ENCODE measurements around the gene CCDC187. TPM values are rescaled to one million over a fixed set of nuclear protein-coding genes. Genes with fewer than 3 reads are reported as not detected.

Gene CCDC187
- total RNA-seq, 1 donor from 2014 or later = 0.07 TPM

DNA sequence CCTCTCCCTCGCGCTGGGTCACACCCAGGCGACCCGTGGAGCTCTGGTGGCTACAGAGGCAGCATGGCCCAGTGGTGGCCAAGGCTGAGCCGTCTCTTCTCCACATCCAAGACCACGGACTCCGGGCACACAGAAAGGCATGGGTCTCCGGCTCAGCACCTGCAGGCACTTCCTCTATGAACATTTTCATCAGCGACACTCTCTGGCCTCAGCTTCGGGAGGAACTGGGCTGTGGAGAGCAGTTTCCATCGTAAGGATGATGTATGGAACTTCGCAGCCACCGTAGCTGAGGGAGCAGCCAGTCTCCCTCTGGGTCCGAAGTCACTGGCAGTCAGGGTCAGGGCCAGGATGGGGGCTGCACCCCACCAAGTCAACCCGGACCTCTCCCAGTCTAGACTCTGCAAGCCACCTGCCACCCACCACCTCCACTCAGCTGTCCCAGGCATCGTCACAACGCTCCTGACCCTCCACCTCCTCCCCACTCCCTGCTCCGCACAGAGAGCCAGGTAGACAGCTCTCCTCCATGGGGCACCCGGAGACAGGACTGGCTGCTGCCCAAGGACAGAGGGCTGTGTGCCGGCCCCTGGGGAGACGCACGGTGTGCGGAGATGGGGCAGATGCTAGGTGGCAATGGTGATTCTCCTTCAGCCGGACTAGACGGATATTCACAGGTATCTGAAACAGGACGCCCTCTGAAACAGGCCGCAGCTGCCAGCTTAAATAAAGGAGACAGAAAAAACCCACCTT is 68.0 kb downstream of the CCDC187 start:
- Mint-ChIP-seq H3K27me3 (ENCODE audit: low read depth) (no peaks in the 10 kb centered on the region), H3K4me1 (peaks cover 5% of the 10 kb centered on the region), H3K27ac (ENCODE audit: unreplicated experiment) (no peak overlapping the region), H3K4me3 (no peak overlapping the region), H3K9me3 (no peaks in the 10 kb centered on the region), H3K36me3 (ENCODE audit: low read depth) (peaks cover 4% of the 10 kb centered on the region)
- no peak for DNase-seq (ENCODE audit: low read depth, low spot score)
- TF ChIP-seq CTCF (conservative IDR thresholded peaks at IDR 0.05) = no peak

DNA sequence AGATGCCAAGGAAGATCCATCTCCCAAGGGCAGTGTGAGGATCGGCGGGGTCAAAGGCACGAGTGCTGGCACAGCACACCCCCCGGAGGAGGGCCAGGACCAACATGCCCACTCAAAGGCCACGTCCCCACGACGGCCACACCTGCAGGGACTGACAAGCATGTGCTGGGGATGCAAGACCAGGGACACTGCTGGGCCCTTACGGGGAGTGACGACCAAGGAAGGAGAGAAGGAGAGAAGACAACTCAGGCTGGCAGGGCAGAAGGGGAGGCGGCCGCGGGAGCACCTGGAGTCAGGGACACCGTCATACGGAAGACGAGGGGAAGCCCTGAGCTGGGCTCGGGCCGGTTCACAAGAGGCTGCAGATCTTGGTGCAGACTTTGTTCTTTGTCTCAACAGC is 68.7 kb downstream of the CCDC187 start:
- Mint-ChIP-seq H3K27ac (ENCODE audit: unreplicated experiment) (no peak overlapping the region), H3K27me3 (ENCODE audit: low read depth) (no peaks in the 10 kb centered on the region), H3K9me3 (no peaks in the 10 kb centered on the region), H3K36me3 (ENCODE audit: low read depth) (peaks cover 4% of the 10 kb centered on the region), H3K4me3 (no peak overlapping the region), H3K4me1 (peaks cover 5% of the 10 kb centered on the region)
- no peak for DNase-seq (ENCODE audit: low read depth, low spot score)
- TF ChIP-seq CTCF (conservative IDR thresholded peaks at IDR 0.05) = no peak

DNA sequence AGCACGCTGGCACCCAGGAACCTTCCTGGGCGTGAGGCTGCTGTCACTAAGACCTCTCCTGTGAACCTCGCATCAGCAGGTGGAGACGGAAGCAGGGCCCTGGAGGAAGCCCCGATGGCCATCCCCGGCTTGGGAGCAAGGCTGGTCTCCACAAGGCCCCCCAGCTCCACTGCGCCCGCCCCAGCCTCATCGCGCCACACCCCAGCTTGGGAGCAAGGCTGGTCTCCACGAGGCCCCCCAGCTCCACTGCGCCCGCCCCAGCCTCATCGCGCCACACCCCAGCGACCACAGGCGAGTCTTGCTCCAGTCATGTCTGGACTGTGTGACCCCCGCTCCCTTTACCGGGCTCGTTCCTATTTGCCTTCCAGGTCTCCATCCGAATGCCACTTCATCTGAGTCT is 69.3 kb downstream of the CCDC187 start:
- TF ChIP-seq CTCF (conservative IDR thresholded peaks at IDR 0.05) = no peak
- peaks cover 4% of the 10 kb centered on the region for H3K36me3 Mint-ChIP-seq (ENCODE audit: low read depth)
- no peaks in the 10 kb centered on the region for H3K27me3 Mint-ChIP-seq (ENCODE audit: low read depth)
- peaks cover 5% of the 10 kb centered on the region for H3K4me1 Mint-ChIP-seq
- no peaks in the 10 kb centered on the region for H3K9me3 Mint-ChIP-seq
- H3K4me3 Mint-ChIP-seq = no peak overlapping the region
- no peak overlapping the region for H3K27ac Mint-ChIP-seq (ENCODE audit: unreplicated experiment)
- no peak for DNase-seq (ENCODE audit: low read depth, low spot score)

GRCh38 chr9:136233868-136234267 is 70.0 kb downstream of the CCDC187 start:
- H3K36me3 Mint-ChIP-seq (ENCODE audit: low read depth) = peaks cover 4% of the 10 kb centered on the region
- no peaks in the 10 kb centered on the region for H3K9me3 Mint-ChIP-seq
- no peak for DNase-seq (ENCODE audit: low read depth, low spot score)
- TF ChIP-seq CTCF (conservative IDR thresholded peaks at IDR 0.05) = no peak
- H3K4me3 Mint-ChIP-seq = no peak overlapping the region
- H3K4me1 Mint-ChIP-seq = peaks cover 5% of the 10 kb centered on the region
- no peaks in the 10 kb centered on the region for H3K27me3 Mint-ChIP-seq (ENCODE audit: low read depth)
- no peak overlapping the region for H3K27ac Mint-ChIP-seq (ENCODE audit: unreplicated experiment)

DNA sequence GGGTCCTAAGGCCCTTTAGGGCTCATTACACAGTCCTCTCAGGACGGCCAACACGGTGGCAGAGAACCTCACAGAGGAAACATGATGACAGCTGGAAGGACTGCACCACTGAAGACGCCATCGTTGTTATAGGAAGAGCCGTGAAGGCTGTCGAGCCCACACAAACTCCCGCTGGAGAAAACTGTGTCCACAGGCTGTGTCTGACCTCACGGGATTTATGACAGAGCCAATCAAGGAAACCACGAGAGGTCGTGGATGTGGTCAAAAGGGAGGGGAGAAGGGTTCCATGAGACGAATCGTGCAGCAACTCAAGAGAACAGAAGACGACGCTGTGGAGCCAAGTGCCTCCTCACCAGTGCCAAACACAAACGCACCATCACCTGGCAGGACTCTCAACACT is 70.5 kb downstream of the CCDC187 start:
- peaks cover 5% of the 10 kb centered on the region for H3K4me1 Mint-ChIP-seq
- H3K27ac Mint-ChIP-seq (ENCODE audit: unreplicated experiment) = no peak overlapping the region
- H3K27me3 Mint-ChIP-seq (ENCODE audit: low read depth) = no peaks in the 10 kb centered on the region

More for the DNA sequence above, 70.5 kb downstream of the CCDC187 start:
- TF ChIP-seq CTCF (conservative IDR thresholded peaks at IDR 0.05) = no peak
- Mint-ChIP-seq H3K9me3 (no peaks in the 10 kb centered on the region), H3K36me3 (ENCODE audit: low read depth) (peaks cover 4% of the 10 kb centered on the region), H3K4me3 (no peak overlapping the region)
- DNase-seq (ENCODE audit: low read depth, low spot score) = no peak

All from neural crest cell (in vitro differentiated cells).